Measurements from ENCODE around the gene SALL3.

SALL3 gene

DNA sequence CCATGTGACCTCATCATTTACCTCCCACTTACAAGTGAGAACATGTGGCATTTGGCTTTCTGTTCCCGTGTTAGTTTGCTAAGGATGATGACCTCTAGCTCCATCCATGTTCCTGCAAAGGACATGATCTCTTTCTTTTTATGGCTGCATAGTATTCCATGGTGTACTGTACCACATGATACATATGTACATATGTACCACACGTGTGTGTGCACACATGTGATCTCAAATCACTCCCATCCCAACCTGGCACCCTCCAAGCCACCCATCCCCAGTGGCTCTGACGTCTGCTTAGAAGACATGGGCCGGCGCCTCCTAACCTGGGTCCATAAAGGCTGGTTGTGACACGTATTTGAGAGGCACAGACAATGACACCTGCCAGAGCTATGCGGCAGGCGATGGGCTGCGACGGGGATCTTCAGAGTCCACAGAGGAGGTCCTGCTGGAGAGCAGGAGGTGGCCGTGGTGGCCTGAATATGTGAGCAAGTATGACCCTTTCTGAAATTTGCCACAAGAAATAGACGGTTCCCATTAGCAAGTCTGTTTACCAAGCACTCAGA is 8.8 kb upstream of the SALL3 start:
- TF ChIP-seq, protein P1, sequence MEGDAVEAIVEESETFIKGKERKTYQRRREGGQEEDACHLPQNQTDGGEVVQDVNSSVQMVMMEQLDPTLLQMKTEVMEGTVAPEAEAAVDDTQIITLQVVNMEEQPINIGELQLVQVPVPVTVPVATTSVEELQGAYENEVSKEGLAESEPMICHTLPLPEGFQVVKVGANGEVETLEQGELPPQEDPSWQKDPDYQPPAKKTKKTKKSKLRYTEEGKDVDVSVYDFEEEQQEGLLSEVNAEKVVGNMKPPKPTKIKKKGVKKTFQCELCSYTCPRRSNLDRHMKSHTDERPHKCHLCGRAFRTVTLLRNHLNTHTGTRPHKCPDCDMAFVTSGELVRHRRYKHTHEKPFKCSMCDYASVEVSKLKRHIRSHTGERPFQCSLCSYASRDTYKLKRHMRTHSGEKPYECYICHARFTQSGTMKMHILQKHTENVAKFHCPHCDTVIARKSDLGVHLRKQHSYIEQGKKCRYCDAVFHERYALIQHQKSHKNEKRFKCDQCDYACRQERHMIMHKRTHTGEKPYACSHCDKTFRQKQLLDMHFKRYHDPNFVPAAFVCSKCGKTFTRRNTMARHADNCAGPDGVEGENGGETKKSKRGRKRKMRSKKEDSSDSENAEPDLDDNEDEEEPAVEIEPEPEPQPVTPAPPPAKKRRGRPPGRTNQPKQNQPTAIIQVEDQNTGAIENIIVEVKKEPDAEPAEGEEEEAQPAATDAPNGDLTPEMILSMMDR (IDR thresholded peaks at IDR 0.05; ENCODE audit: low read depth, low read length): no peak
- no peak for DNase-seq (ENCODE audit: low read depth, low spot score)
- no peak overlapping the region for H3K4me3 ChIP-seq (ENCODE audit: low read depth, low read length)
- in situ Hi-C loops (cut with HindIII; ENCODE audit: low sequenced_read_pairs): no loop called here

DNA sequence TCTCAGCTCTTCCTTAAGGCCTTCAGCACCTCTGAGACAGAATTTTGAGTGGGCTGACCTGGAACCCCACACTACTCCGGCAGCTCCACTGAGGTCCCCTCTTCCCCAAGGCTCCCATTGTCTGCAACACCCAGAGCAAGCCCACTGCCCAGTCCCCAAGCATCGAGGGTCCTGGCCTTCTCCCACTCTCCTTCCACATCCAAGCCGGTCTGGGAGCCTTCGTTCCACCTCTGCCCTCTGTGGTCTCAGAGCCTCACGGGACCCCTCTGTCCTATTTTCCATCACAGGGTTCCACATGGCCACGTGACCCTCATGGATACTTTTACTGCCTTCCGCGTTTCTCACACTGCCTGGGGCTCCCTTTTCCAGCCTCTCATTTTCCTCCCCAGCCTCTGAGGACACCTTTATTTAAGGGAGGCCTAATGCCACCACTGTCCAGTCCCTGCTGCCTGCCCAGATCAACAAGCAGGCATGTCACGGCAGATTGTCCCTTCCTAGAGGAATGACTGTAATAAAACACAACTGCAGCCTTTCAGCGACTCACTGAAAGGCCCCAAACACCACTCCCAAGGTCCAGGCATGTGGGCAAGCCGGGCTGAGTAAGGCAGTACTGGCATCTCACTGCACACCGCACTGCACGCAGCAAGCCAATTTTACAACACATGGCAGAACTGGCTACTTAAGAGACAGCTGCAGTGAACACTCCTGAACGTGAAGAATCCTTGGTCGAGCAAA is 7.9 kb upstream of the SALL3 start:
- H3K4me3 ChIP-seq (ENCODE audit: low read depth, low read length): no peak overlapping the region
- no peak for DNase-seq (ENCODE audit: low read depth, low spot score)
- TF ChIP-seq, protein P1 (IDR thresholded peaks at IDR 0.05; ENCODE audit: low read depth, low read length): no peak
- in situ Hi-C loops (cut with HindIII; ENCODE audit: low sequenced_read_pairs): no loop called here

DNA sequence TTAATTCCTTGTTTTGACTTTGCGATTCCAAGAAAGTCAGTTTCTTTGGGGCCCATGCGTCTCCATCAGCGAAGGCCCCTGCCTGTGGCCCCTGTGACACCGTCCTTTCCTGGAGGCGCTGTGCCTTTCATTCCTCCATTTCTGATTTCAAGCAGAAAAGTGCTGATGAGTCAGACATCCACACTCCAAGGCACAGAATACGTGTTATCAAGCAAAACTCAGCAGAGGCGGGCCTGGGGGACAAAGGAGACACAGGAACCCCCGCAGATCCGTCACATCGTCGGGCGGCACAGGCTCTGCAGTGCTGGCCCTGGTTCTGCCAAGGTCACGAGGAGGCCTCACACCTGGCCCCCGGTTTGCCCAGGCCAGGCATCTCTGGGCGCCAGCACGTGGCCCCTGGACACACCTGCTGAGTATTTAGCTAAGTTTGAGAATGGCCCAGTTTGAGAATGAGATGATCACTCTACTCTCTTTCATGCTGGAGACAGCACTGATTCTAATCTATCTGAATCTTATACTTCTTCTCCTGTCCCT is 7.2 kb upstream of the SALL3 start:
- TF ChIP-seq, protein P1 (IDR thresholded peaks at IDR 0.05; ENCODE audit: low read depth, low read length): no peak
- no peak for DNase-seq (ENCODE audit: low read depth, low spot score)
- in situ Hi-C loops (cut with HindIII; ENCODE audit: low sequenced_read_pairs): no loop called here
- H3K4me3 ChIP-seq (ENCODE audit: low read depth, low read length): no peak overlapping the region

DNA sequence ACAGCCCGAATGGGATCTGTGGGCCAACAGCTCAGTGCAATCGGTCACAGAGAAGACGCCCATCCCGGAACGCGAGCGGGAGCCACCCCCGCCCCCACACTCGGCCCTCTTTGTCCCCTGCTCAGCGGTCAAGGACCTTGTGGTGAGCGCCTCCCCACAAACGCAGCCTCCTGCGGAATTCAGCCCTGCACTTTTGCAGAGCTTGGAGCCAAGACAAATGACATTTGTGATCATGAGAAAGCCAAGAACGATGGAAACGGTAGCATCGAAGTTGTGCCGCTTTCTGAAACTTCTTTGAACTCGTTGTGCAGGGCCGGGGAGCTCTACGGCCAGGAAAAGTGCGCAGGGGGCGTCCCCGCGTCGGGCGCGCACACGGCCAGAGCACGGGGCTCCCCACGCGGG is 6.7 kb upstream of the SALL3 start:
- no peak for DNase-seq (ENCODE audit: low read depth, low spot score)
- no peak overlapping the region for H3K4me3 ChIP-seq (ENCODE audit: low read depth, low read length)
- in situ Hi-C loops (cut with HindIII; ENCODE audit: low sequenced_read_pairs): no loop called here
- TF ChIP-seq, protein P1 (IDR thresholded peaks at IDR 0.05; ENCODE audit: low read depth, low read length): no peak

DNA sequence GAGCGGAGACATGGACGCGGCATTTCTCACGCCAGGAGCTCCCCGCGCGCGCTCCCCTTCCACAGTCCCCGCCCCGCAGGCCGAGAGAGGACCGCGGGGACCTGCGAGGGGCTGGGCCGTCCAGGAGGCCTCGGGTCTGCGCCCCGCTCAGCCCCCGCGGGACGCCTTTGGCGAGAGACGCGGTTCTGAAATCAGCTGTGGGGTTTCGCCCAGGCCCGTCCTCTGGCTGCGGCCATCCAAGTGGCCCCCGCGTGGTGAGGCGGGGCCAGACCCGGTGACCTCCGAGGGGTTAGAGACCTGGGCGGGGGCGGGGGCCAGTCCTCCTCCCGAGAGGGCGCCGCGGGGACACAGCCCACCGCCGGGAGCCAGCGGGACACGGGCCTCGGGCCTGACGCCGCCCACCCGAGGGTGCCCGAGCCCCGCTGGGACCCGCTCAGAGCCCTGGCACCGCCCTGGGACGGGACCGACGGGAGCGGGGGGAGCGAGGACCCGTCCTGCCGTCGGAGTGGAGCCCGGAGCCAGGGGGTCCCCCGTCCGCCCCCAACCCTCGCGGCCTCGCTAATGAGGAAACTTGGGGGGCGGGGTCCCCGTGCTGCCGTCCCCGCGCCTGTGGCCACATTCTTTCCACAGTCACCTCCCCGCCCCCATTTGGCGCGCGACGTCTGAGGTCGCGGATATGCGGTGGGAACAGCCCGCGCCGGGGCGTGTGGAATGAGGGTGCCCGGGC is 6.1 kb upstream of the SALL3 start:
- in situ Hi-C loops (cut with HindIII; ENCODE audit: low sequenced_read_pairs): no loop called here
- TF ChIP-seq, protein P1 (IDR thresholded peaks at IDR 0.05; ENCODE audit: low read depth, low read length): no peak
- DNase-seq (ENCODE audit: low read depth, low spot score): no peak
- no peak overlapping the region for H3K4me3 ChIP-seq (ENCODE audit: low read depth, low read length)

DNA sequence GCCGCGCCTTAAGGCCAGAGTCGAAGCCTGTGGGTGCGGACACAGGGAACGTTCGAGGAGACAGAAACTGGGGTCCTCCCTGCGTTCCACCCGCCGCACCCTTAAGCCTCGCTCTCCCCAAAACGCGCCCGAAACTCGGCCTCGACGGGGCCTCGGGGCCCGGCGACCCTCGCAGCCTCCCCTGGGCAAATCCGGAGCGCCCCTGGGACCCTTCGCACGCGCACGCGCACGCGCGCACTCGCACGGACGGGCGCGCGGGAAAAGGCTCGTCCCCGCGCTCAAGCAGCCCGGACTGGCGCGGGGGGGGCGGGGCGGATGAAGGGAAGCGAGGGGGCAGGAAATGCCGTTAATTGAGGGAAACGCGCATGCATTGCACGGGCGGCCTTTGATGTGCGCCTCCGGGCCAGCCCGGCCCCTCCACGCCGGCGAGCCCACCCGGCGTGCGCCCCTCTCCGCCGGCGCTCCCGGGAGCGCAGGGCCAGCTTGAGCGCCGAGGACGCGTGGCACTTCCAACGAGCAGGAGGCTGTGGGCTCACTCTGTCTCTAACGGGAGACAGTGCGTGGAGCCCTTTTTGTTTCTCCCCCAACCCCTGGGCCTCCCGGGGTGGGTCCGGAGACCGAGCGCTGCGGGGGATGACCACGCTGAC is 5.4 kb upstream of the SALL3 start:
- in situ Hi-C loops (cut with HindIII; ENCODE audit: low sequenced_read_pairs): no loop called here
- TF ChIP-seq, protein P1 (IDR thresholded peaks at IDR 0.05; ENCODE audit: low read depth, low read length): no peak
- H3K4me3 ChIP-seq (ENCODE audit: low read depth, low read length): no peak overlapping the region
- no peak for DNase-seq (ENCODE audit: low read depth, low spot score)

Data from astrocyte of the spinal cord (primary cell).